CD4-positive, alpha-beta T cell treated with Interleukin-1 beta for 1 hour (primary cell): ENCODE results near the gene ETV2.
"Not testable (repeated sequence)": the region's sequence is repeated elsewhere in the genome, so short reads cannot be mapped to it uniquely, and the experiment has no call there.

Experiments
- DNase-seq, 2 donors: peaks; one replicate each; pipeline ENCODE4 v3.0.0-alpha.2; 2020 to 2022

The ETV2 gene, protein sequence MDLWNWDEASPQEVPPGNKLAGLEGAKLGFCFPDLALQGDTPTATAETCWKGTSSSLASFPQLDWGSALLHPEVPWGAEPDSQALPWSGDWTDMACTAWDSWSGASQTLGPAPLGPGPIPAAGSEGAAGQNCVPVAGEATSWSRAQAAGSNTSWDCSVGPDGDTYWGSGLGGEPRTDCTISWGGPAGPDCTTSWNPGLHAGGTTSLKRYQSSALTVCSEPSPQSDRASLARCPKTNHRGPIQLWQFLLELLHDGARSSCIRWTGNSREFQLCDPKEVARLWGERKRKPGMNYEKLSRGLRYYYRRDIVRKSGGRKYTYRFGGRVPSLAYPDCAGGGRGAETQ

GRCh38 chr19:35641515-35642151 lies at the start of gene ETV2:
Gene ETV2 (plus strand): TSS chr19:35641745. CDS start chr19:35642461, 716 bp downstream.
- DNase-seq = peak; percentile 59 to 62

GRCh38 chr19:35592226-35592625 lies 49.3 kb upstream of the ETV2 start:
- DNase-seq = peak; percentile 17 to 39

DNA sequence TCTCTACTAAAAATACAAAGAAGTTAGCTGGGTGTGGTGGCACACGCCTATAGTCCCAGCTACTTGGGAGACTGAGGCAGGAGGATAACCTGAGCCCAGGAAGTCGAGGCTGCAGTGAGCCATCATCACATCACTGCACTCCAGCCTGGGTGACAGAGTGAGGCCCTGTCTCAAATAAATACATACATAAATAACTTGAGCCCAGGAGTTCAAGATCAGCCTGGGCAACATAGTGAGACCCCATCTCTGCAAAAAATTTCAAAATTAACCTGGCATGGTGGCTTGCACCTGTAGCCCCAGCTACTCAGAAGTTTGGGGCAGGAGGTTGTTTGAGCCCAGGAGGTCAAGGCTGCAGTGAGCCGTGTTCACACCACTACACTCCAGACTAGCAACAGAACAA lies 46.5 kb upstream of the ETV2 start:
- DNase-seq = not testable (repeated sequence)

GRCh38 chr19:35595928-35596327 lies 45.6 kb upstream of the ETV2 start:
- no peak for DNase-seq

- no peak for DNase-seq
Observed at GRCh38 chr19:35596366-35596999, 45.1 kb upstream of the ETV2 start.

- no peak for DNase-seq
Observed at GRCh38 chr19:35601971-35602370, 39.6 kb upstream of the ETV2 start.

GRCh38 chr19:35604436-35604835 lies 37.1 kb upstream of the ETV2 start:
- not testable (repeated sequence) for DNase-seq

GRCh38 chr19:35607170-35607569 lies 34.4 kb upstream of the ETV2 start:
- DNase-seq = not testable (repeated sequence)

GRCh38 chr19:35607661-35608060 lies 33.9 kb upstream of the ETV2 start:
- DNase-seq = no peak

DNA sequence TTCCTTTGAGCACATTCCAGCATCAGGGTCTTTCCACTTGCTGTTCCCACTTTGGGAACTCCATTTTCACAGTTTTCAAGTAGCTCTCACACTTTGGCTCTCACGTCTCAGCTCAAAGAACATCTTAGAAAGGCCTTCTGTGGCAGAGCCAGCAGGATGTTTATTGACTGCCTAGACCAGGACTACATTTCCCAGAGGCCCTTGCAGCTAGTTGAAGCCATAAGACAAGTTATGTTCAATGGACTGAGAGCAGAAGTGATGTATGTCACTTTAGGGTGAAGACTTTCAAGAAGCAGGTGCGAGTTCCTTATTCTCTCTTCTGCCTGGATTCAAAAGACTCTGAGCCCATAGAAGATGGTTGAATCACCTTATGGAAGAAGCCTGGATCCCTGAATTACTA lies 33.3 kb upstream of the ETV2 start:
- peak in 1 of 2 donors; percentile 24 for DNase-seq

- peak; percentile 43 to 64 for DNase-seq
Observed at GRCh38 chr19:35609851-35610353, 31.6 kb upstream of the ETV2 start.

GRCh38 chr19:35612224-35612558 lies 29.4 kb upstream of the ETV2 start:
- no peak for DNase-seq

DNA sequence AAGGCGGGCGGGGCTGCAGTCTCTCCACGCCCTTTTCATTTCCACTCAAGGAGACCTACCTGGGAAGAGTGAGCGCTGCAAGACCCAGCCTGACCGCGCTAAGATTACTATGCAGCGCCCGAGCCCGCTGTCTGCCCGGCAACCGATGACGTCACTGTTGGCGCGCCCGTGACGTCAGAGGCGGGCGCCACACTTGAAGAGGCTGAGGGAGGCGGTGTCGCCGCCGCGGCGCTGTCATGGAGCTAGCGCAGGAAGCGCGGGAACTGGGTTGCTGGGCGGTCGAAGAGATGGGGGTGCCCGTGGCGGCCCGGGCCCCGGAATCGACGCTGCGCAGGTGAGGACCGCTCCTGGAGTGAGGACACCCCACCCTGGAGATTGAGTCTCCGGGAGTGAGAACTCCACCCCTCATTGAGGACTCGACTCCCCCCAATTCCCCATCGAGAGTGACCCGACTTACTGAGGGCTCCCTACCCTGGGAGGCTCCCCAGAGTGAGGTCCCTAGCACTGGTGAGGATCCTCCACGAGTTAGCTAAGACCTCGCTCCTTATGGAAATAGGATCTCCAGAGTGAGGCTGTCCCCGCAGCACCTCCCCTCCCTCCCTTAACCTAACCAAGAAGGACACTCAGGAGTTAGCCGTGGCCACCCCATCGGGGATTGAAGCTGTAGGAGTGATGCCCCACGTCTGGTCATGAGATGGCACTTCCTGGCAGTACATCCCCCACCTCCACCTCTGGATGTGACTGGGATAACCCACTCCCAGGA lies 28.8 kb upstream of the ETV2 start, which contains the start of gene HAUS5:
Gene HAUS5 (plus strand): TSS at position 177 of the 763 bp plus-strand sequence. CDS start 60 bp downstream, at position 237.
- peak; percentile 95 to 96 for DNase-seq

GRCh38 chr19:35613574-35613973 lies 28.0 kb upstream of the ETV2 start:
- no peak for DNase-seq

- no peak for DNase-seq
Observed at GRCh38 chr19:35615036-35615435, 26.5 kb upstream of the ETV2 start.

DNA sequence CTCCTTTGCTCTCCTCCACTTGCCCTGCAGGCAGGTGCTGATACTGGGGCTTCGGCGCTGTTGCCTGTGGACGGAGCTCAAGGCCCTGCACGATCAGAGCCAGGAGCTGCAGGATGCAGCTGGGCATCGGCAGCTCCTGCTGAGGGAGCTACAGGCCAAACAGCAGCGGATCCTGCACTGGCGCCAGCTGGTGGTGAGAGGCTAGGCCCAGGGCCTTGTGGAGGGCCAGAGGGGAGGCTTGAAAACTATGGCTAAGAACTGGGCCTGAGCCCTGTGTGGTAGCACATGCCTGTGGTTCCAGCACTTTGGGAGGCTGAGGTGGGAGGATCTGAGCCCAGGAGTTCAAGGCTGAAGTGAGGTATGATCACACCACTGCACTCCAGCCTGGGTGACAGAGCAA lies 22.7 kb upstream of the ETV2 start:
- DNase-seq = no peak

GRCh38 chr19:35619290-35619923 lies 22.1 kb upstream of the ETV2 start:
- DNase-seq = no peak

DNA sequence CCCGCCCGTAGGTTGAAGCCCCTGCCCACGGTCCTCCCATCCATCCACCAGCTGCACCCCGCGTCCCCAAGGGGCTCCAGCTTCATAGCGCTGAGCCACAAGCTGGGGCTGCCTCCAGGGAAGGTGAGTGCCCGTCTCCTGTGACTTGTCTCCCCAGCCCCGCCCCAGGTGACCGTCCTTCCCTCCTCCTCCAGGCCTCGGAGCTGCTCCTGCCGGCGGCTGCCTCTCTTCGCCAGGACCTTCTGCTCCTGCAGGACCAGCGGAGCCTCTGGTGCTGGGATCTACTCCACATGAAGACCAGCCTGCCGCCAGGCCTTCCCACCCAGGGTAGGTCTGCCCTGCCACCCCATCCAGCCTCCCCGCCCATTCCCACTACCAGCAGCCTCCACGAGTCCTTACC lies 21.5 kb upstream of the ETV2 start:
- no peak for DNase-seq

DNA sequence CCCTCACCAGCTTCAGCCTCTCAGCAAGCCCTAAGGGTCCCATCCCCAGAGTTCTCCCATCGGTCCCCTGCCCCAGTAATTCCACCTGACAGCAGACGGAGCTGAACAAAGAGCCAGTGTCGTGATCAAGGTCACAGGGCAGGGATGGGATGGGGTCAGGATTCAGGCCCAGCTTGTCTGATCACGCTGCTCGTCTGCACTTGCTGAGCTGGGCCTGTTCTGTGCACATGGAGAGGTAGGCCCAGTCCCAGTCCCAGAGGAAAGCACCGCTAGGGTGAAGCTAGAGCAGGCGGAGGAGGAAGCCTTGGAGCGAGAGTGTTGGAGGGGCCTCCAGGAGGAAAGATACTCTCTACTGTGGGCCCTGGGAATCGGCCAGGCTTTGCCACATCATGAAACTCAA lies 19.8 kb upstream of the ETV2 start:
- DNase-seq = no peak

DNA sequence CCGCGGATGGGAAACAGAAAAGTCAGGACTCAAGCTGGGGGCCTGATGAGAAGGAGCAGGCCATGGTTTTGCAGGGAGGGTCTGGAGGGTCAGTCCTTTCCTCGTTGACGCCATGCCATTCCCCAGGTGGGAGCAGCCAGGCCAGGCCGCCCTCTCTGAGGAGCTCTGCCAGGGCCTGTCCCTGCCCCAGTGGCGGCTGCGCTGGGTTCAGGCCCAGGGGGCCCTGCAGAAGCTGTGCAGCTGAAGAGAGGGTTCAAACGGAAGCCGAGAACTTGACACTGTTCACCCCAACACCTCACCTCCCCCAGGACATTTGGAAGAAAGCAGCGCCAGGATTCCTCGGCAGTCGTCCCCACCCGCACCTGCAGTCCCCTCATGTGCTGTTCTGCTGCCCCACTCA lies 18.8 kb upstream of the ETV2 start:
- DNase-seq = no peak

- DNase-seq = no peak
Observed at GRCh38 chr19:35623327-35624010, 18.1 kb upstream of the ETV2 start.

GRCh38 chr19:35628264-35628564 lies 13.3 kb upstream of the ETV2 start:
- no peak for DNase-seq
